H9 (cell line): ENCODE results near the gene OR56B4. TPM values are rescaled to one million over a fixed set of nuclear protein-coding genes. Genes with fewer than 3 reads are reported as not detected.

ENCODE experiments used
- DNase-seq: peaks from one replicate; pipeline ENCODE4 v3.0.0-alpha.2; 2017
- H2AFZ ChIP-seq: one replicate; pipeline ENCODE4 v1.6.1; 2013; ENCODE audit warnings: mild to moderate bottlenecking, low read length, control low read depth, moderate library complexity
- H2AK5ac ChIP-seq: 2 replicates; pipeline ENCODE4 v1.6.1; 2013; ENCODE audit warnings: low read length, control low read depth, mixed read lengths; ENCODE audit not compliant: insufficient read length
- H2BK120ac ChIP-seq: one replicate; pipeline ENCODE4 v1.6.1; 2013; ENCODE audit warnings: low read depth, mild to moderate bottlenecking, low read length, control low read depth, inconsistent platforms; ENCODE audit not compliant: poor library complexity, severe bottlenecking
- H2BK12ac ChIP-seq: 2 replicates; pipeline ENCODE4 v1.6.1; 2013; ENCODE audit warnings: low read length, control low read depth, mixed read lengths, low read depth; ENCODE audit not compliant: insufficient read length
- H2BK15ac ChIP-seq: 2 replicates; pipeline ENCODE4 v1.6.1; 2013; ENCODE audit warnings: low read depth, low read length, control low read depth
- H2BK20ac ChIP-seq: one replicate; pipeline ENCODE4 v1.6.1; 2013; ENCODE audit warnings: low read depth, mild to moderate bottlenecking, low read length, control low read depth, inconsistent platforms; ENCODE audit not compliant: poor library complexity, severe bottlenecking
- H2BK5ac ChIP-seq: 2 replicates; pipeline ENCODE4 v1.6.1; 2013; ENCODE audit warnings: low read length, control low read depth, mixed read lengths; ENCODE audit not compliant: insufficient read length
- H3K14ac ChIP-seq: 2 replicates; pipeline ENCODE4 v1.6.1; 2013; ENCODE audit warnings: low read length, control low read depth; ENCODE audit not compliant: insufficient read depth
- H3K18ac ChIP-seq: 2 replicates; pipeline ENCODE4 v1.6.1; 2013; ENCODE audit warnings: low read depth, mild to moderate bottlenecking, mixed read lengths, low read length, control low read depth; ENCODE audit not compliant: insufficient read length
- H3K23ac ChIP-seq: 2 replicates; pipeline ENCODE4 v1.6.1; 2013; ENCODE audit warnings: low read length, control low read depth, mixed read lengths, low read depth; ENCODE audit not compliant: insufficient read length
- H3K23me2 ChIP-seq: 2 replicates; pipeline ENCODE4 v1.6.1; 2013; ENCODE audit warnings: low read depth, mild to moderate bottlenecking, mixed read lengths, low read length, control low read depth; ENCODE audit not compliant: insufficient read length, poor library complexity, severe bottlenecking
- H3K27ac ChIP-seq: 2 replicates; pipeline ENCODE4 v1.5.1; 2013; ENCODE audit warnings: low read length, control low read depth, mixed read lengths, low read depth; ENCODE audit not compliant: insufficient read length
- H3K27me3 ChIP-seq: 2 replicates; pipeline ENCODE4 v1.6.1; 2013; ENCODE audit warnings: low read length, control low read depth, inconsistent platforms; ENCODE audit not compliant: insufficient read depth
- H3K4ac ChIP-seq: 2 replicates; pipeline ENCODE4 v1.6.1; 2013; ENCODE audit warnings: low read depth, mild to moderate bottlenecking, control low read depth, inconsistent platforms, low read length, moderate library complexity
- H3K4me1 ChIP-seq: 2 replicates; pipeline ENCODE4 v1.6.1; 2013; ENCODE audit warnings: low read length, control low read depth, inconsistent platforms; ENCODE audit not compliant: insufficient read depth
- H3K4me2 ChIP-seq: 2 replicates; pipeline ENCODE4 v1.6.1; 2013; ENCODE audit warnings: low read length, control low read depth, mixed read lengths; ENCODE audit not compliant: insufficient read length, insufficient read depth
- H3K56ac ChIP-seq: 2 replicates; pipeline ENCODE4 v1.6.1; 2013; ENCODE audit warnings: low read depth, mild to moderate bottlenecking, mixed read lengths, low read length, control low read depth; ENCODE audit not compliant: insufficient read length
- H3K79me1 ChIP-seq: 2 replicates; pipeline ENCODE4 v1.6.1; 2013; ENCODE audit warnings: low read depth, mild to moderate bottlenecking, moderate library complexity, low read length, control low read depth, inconsistent platforms; ENCODE audit not compliant: insufficient read depth, poor library complexity, severe bottlenecking
- H3K79me2 ChIP-seq: 2 replicates; pipeline ENCODE4 v1.6.1; 2013; ENCODE audit warnings: low read length, control low read depth, inconsistent platforms; ENCODE audit not compliant: insufficient read depth
- H3K9ac ChIP-seq: 2 replicates; pipeline ENCODE4 v1.6.1; 2013; ENCODE audit warnings: low read length, control low read depth, mixed read lengths; ENCODE audit not compliant: insufficient read length; ENCODE audit errors: extremely low read depth
- H3K9me3 ChIP-seq: one replicate; pipeline ENCODE4 v1.6.1; 2013; ENCODE audit warnings: low read depth, low read length, inconsistent platforms; ENCODE audit not compliant: control insufficient read depth
- H3T11ph ChIP-seq: one replicate; pipeline ENCODE4 v1.6.1; 2013; ENCODE audit warnings: mild to moderate bottlenecking, low read length, control low read depth, inconsistent platforms
- H4K20me1 ChIP-seq: one replicate; pipeline ENCODE4 v1.6.1; 2013; ENCODE audit not compliant: control insufficient read depth, insufficient read length, insufficient read depth
- H4K5ac ChIP-seq: 2 replicates; pipeline ENCODE4 v1.6.1; 2013; ENCODE audit warnings: low read depth, mild to moderate bottlenecking, mixed read lengths, low read length, control low read depth; ENCODE audit not compliant: insufficient read length
- H4K8ac ChIP-seq: replicated peaks from 2 replicates; pipeline ENCODE4 v1.6.1; 2013; ENCODE audit warnings: low read length, control low read depth, mixed read lengths, low read depth; ENCODE audit not compliant: insufficient read length
- H4K91ac ChIP-seq: 2 replicates; pipeline ENCODE4 v1.6.1; 2013; ENCODE audit warnings: low read depth, mild to moderate bottlenecking, moderate library complexity, mixed read lengths, low read length, control low read depth; ENCODE audit not compliant: insufficient read length
- H3K27ac Mint-ChIP-seq, 3 experiments: 2 replicates in 2 of 3; 3 replicates in 1 of 3; pipeline ENCODE4 v1.8.0; 2020 to 2021; ENCODE audit warnings: mixed read lengths in 3 of 3, mild to moderate bottlenecking in 1 of 3, moderate library complexity in 1 of 3
- H3K27me3 Mint-ChIP-seq: 2 replicates; pipeline ENCODE4 v1.8.0; 2021; ENCODE audit warnings: low read depth, mild to moderate bottlenecking, moderate library complexity, mixed read lengths
- H3K36me3 Mint-ChIP-seq, 3 experiments: 2 replicates in 2 of 3; 3 replicates in 1 of 3; pipeline ENCODE4 v1.8.0; 2020 to 2021; ENCODE audit warnings: low read depth in 3 of 3, mixed read lengths in 3 of 3; ENCODE audit not compliant: insufficient read depth in 1 of 3
- H3K4me1 Mint-ChIP-seq, 2 experiments: 2 replicates each; pipeline ENCODE4 v1.8.0; 2020; ENCODE audit warnings: mixed read lengths in 2 of 2
- H3K4me3 Mint-ChIP-seq, 2 experiments: 2 replicates in 1 of 2; 3 replicates in 1 of 2; pipeline ENCODE4 v1.8.0; 2020 to 2021; ENCODE audit warnings: mild to moderate bottlenecking in 2 of 2, mixed read lengths in 2 of 2, moderate library complexity in 1 of 2
- H3K9me3 Mint-ChIP-seq, 2 experiments: 2 replicates in 1 of 2; 3 replicates in 1 of 2; pipeline ENCODE4 v1.8.0; 2020; ENCODE audit warnings: mild to moderate bottlenecking in 2 of 2, mixed read lengths in 2 of 2, moderate library complexity in 1 of 2
- WGBS: extraction: QIAGEN DNeasy Blood & Tissue Kit; methylation state at CpG from one replicate; pipeline ENCODE4 v1.1.7; 2013; ENCODE audit warnings: missing lambda C conversion rate, low lambda C conversion rate, mixed read lengths; ENCODE audit not compliant: insufficient read length; ENCODE audit errors: extremely low coverage; 5-methylcytosine and 5-hydroxymethylcytosine counted together
- total RNA-seq: library from RNA; stranded (reverse); gene quantifications from 2 replicates; pipeline ENCODE4 v1.2.1, GENCODE V29; 2021
- TF ChIP-seq, protein P1 (sequence below): fragments of 200-600 bp; sonication (generic); conservative IDR thresholded peaks from 3 replicates; pipeline ENCODE4 v1.8.0; 2021; ENCODE audit warnings: antibody characterized with exemption, mild to moderate bottlenecking

The OR56B4 gene
- total RNA-seq, 1 experiment from 2014 or later, result not detected

GRCh38 chr11:6094186-6094585 is 13.3 kb upstream of the OR56B4 start:
- Histone ChIP-seq H3T11ph (no peak overlapping the region), H3K14ac (no peak overlapping the region), H3K27me3 (no peaks in the 10 kb centered on the region), H3K79me1 (no peaks in the 10 kb centered on the region), H2BK12ac (no peak overlapping the region), H3K79me2 (no peaks in the 10 kb centered on the region), H2BK20ac (no peak overlapping the region), H3K4ac (no peak overlapping the region), H4K20me1 (no peaks in the 10 kb centered on the region), H2BK15ac (no peak overlapping the region), H4K5ac (no peak overlapping the region), H2BK5ac (no peak overlapping the region), H3K23ac (no peak overlapping the region), H3K27ac (no peak overlapping the region), H4K91ac (no peak overlapping the region), H3K23me2 (no peaks in the 10 kb centered on the region), H4K8ac (no peak overlapping the region), H2BK120ac (no peak overlapping the region), H3K4me1 (no peaks in the 10 kb centered on the region), H2AK5ac (no peak overlapping the region), H3K56ac (no peak overlapping the region), H2AFZ (no peak overlapping the region), H3K18ac (no peak overlapping the region), H3K9me3 (no peaks in the 10 kb centered on the region), H3K4me2 (no peak overlapping the region), H3K9ac (no peak overlapping the region)
- Mint-ChIP-seq H3K36me3 (no peaks in the 10 kb centered on the region), H3K27me3 (peaks cover 1% of the 10 kb centered on the region; the same call in 1 of the 2 replicates), H3K4me3 (no peak overlapping the region), H3K27ac (no peak overlapping the region), H3K9me3 (no peaks in the 10 kb centered on the region; a peak in 3 of 5 replicates), H3K4me1 (peaks cover 3% of the 10 kb centered on the region in 2 experiments; a peak in 1 of 4 replicates)
- TF ChIP-seq, protein P1, sequence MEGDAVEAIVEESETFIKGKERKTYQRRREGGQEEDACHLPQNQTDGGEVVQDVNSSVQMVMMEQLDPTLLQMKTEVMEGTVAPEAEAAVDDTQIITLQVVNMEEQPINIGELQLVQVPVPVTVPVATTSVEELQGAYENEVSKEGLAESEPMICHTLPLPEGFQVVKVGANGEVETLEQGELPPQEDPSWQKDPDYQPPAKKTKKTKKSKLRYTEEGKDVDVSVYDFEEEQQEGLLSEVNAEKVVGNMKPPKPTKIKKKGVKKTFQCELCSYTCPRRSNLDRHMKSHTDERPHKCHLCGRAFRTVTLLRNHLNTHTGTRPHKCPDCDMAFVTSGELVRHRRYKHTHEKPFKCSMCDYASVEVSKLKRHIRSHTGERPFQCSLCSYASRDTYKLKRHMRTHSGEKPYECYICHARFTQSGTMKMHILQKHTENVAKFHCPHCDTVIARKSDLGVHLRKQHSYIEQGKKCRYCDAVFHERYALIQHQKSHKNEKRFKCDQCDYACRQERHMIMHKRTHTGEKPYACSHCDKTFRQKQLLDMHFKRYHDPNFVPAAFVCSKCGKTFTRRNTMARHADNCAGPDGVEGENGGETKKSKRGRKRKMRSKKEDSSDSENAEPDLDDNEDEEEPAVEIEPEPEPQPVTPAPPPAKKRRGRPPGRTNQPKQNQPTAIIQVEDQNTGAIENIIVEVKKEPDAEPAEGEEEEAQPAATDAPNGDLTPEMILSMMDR, result no peak
- no peak for DNase-seq
- no CpG with 5 or more reads among the region's 1 CpG for WGBS
